PFSK-1 (cell line): ENCODE data around the gene CNTNAP2.

Source experiments
- FOXP2 ChIP-seq: optimal IDR thresholded peaks from 2 replicates; pipeline ENCODE3; 2011; ENCODE audit warnings: borderline replicate concordance, control low read depth, inconsistent platforms; ENCODE audit not compliant: insufficient read depth; ENCODE audit errors: extremely low read length, extremely low read depth
- POLR2AphosphoS5 ChIP-seq: IDR thresholded peaks from 2 replicates; pipeline ENCODE4 v1.6.1; 2012; ENCODE audit warnings: low read depth, mild to moderate bottlenecking, control low read depth, low read length, moderate library complexity
- SIN3A ChIP-seq: IDR thresholded peaks from 2 replicates; pipeline ENCODE4 v1.6.1; 2012; ENCODE audit warnings: mild to moderate bottlenecking, low read length, moderate library complexity, borderline replicate concordance; ENCODE audit not compliant: insufficient read depth
- TAF1 ChIP-seq: IDR thresholded peaks from 2 replicates; pipeline ENCODE4 v1.6.1; 2012; ENCODE audit warnings: low read length, control low read depth, borderline replicate concordance; ENCODE audit not compliant: insufficient read depth
- TF ChIP-seq, protein P1 (sequence below), 2 experiments: IDR thresholded peaks; 2 replicates each; pipeline versions ENCODE4 v1.6.1 to v1.8.0; 2011 to 2012; ENCODE audit warnings: low read depth in 2 of 2, low read length in 2 of 2, control low read depth in 1 of 2, inconsistent platforms in 1 of 2, mild to moderate bottlenecking in 1 of 2, moderate library complexity in 1 of 2; ENCODE audit not compliant: insufficient read depth in 1 of 2

The CNTNAP2 gene

DNA sequence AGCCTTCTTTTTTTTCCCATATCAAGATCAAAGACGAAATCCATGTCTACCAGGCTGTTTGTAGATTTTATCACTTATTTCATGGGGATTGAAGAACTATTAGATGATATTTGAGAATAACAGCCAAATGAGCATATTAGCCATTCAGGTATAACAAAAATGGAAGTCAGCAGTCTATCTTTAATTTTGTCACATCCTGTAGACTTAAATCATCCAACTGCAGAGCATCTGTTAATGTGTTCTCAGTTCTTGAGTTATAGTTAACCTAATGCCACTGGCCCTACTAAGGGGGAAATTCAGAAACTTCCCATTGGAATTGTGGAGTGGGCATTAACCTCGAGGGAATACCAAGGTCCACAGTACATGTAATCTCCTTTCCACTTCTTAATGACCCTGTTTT, 380.1 kb downstream of the CNTNAP2 start:
- TF ChIP-seq TAF1: no peak

DNA sequence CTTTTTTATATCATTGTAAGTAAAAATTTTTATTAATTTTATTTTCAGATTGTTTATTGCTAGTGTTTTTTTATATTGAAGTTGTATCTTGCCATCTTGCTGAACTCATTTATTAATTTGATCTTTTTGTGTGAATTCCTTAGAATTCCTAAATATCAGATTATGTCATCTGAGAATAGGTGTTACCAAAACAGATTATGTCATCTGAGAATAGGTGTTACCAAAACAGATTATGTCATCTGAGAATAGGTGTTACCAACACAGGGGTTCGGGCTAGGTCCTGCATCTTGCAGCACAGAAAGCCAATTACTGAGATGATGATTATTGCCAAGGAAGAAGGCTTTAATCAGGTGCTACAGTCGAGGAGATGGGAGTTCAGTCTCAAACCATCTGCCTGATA, 383.4 kb downstream of the CNTNAP2 start:
- TF ChIP-seq FOXP2: no peak
- no peak for TF ChIP-seq POLR2AphosphoS5
- TF ChIP-seq, protein P1, sequence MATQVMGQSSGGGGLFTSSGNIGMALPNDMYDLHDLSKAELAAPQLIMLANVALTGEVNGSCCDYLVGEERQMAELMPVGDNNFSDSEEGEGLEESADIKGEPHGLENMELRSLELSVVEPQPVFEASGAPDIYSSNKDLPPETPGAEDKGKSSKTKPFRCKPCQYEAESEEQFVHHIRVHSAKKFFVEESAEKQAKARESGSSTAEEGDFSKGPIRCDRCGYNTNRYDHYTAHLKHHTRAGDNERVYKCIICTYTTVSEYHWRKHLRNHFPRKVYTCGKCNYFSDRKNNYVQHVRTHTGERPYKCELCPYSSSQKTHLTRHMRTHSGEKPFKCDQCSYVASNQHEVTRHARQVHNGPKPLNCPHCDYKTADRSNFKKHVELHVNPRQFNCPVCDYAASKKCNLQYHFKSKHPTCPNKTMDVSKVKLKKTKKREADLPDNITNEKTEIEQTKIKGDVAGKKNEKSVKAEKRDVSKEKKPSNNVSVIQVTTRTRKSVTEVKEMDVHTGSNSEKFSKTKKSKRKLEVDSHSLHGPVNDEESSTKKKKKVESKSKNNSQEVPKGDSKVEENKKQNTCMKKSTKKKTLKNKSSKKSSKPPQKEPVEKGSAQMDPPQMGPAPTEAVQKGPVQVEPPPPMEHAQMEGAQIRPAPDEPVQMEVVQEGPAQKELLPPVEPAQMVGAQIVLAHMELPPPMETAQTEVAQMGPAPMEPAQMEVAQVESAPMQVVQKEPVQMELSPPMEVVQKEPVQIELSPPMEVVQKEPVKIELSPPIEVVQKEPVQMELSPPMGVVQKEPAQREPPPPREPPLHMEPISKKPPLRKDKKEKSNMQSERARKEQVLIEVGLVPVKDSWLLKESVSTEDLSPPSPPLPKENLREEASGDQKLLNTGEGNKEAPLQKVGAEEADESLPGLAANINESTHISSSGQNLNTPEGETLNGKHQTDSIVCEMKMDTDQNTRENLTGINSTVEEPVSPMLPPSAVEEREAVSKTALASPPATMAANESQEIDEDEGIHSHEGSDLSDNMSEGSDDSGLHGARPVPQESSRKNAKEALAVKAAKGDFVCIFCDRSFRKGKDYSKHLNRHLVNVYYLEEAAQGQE (IDR thresholded peaks at IDR 0.05; ENCODE audit: insufficient read depth in 1 of 2, low read depth in 2 of 2, low read length in 2 of 2): no peak
- no peak for TF ChIP-seq TAF1
- TF ChIP-seq SIN3A: no peak

DNA sequence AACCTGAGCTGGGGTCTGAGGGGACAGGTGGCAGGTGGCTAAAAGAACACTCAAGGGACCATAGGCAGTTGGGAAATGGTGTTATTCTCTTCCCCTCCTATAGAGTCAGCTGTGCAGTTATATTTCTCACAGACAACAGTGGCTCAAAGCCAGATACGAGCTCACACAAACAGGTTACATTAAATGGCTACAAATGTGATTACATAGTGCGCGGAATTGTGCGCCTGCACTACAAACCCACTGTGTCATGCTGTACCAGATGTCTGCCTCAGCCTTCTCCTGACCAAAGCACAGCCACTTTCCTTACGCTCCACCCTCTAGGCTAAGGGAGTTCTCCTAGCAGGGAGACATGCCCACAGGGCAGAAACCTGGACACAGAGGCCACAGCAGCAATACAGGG, 387.2 kb downstream of the CNTNAP2 start:
- TF ChIP-seq SIN3A (no peak), POLR2AphosphoS5 (no peak), TAF1 (no peak), FOXP2 (no peak)
- TF ChIP-seq, protein P1 (IDR thresholded peaks at IDR 0.05; ENCODE audit: insufficient read depth in 1 of 2, low read depth in 2 of 2, low read length in 2 of 2): no peak

DNA sequence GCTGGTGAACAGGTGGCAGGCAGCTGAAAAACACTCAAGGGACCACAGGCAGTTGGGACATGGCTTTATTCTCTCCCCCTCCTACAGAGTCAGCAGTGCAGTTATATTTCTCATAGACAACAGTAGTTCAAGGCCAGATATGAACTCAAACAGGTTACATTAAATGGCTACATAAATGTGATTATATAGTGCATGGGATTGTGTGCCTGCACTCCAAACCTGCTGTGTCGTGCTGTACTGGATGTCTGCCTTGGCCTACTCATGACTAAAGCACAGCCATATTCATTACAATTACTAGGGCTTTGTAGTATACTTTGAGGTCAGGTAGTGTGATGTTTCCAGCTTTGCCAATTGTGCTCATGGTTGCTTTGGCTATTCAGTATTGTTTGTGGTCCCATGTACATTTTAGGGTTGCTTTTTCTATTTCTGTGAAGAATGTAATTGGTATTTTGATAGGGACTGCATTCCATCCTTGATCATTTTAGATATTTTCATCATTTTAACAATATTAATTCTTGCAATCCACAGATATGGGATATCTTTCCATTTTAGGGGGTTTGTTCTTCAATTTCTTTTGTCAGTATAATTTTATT, 393.6 kb downstream of the CNTNAP2 start:
- TF ChIP-seq POLR2AphosphoS5 (no peak), FOXP2 (no peak), SIN3A (no peak), TAF1 (no peak)
- TF ChIP-seq, protein P1 (IDR thresholded peaks at IDR 0.05; ENCODE audit: insufficient read depth in 1 of 2, low read depth in 2 of 2, low read length in 2 of 2): no peak

DNA sequence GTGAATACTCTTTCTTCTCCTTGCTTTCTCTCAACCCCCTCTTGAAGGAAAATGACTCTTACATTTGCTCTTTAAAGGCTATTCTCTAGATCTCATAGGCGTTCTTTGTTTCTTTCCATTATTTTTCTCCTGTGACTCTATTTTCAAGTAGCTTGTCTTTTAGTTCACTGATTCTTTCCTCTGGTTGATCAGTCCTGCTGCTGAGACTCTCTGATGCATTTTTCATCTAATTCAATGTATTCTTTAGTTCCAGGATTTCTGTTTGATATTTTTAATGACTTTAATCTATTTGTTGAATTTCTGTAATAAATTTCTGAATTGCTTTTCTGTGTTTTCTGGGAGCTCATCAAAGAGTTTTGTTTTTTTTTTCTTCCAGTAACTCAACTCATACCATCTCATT, 397.7 kb downstream of the CNTNAP2 start:
- TF ChIP-seq, protein P1 (IDR thresholded peaks at IDR 0.05; ENCODE audit: insufficient read depth in 1 of 2, low read depth in 2 of 2, low read length in 2 of 2): no peak
- TF ChIP-seq FOXP2: no peak
- TF ChIP-seq POLR2AphosphoS5: no peak
- TF ChIP-seq SIN3A: no peak
- no peak for TF ChIP-seq TAF1
